GM12891 (cell line): ENCODE results near the gene ARHGAP21.

Experiments used
- PAX5 ChIP-seq: IDR thresholded peaks from 2 replicates; pipeline ENCODE4 v1.6.1; 2011; ENCODE audit warnings: low read length, moderate library complexity, mild to moderate bottlenecking; ENCODE audit not compliant: insufficient read depth, severe bottlenecking
- POLR2A ChIP-seq: IDR thresholded peaks from 2 replicates; pipeline ENCODE4 v1.6.1; 2011; ENCODE audit warnings: low read depth, low read length, control low read depth
- POLR2AphosphoS5 ChIP-seq: IDR thresholded peaks from 2 replicates; pipeline ENCODE4 v1.6.1; 2011; ENCODE audit warnings: low read depth, low read length, control low read depth
- POU2F2 ChIP-seq: IDR thresholded peaks from 2 replicates; pipeline ENCODE4 v1.6.1; 2011; ENCODE audit warnings: low read depth, mild to moderate bottlenecking, control low read depth, low read length, moderate library complexity
- SPI1 ChIP-seq: IDR thresholded peaks from 2 replicates; pipeline ENCODE4 v1.6.1; 2011; ENCODE audit warnings: low read depth, low read length, control low read depth
- TAF1 ChIP-seq: IDR thresholded peaks from 2 replicates; pipeline ENCODE4 v1.6.1; 2011; ENCODE audit warnings: low read depth, low read length, control low read depth

DNA sequence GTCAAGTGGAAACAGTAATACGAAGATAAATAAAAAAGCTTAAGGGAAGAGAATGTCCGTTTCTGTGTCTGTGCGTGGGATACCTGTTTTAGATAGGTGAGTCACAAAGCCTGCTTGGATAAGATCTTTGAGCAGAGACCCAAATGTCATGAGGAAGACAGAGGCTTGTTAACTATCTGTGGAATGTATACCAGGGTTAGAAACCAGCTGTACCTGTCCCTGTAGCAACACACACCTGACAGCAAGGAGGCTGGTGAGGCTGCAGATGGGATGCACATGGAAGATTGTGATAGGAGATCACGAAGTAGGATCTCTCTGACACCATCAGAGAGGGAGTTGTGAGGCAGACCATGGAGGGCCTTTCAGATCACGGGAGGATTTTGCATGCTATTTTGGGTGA lies 105.3 kb downstream of the ARHGAP21 start:
- no peak for TF ChIP-seq POLR2A
- TF ChIP-seq POLR2AphosphoS5 = no peak
- no peak for TF ChIP-seq SPI1
- TF ChIP-seq TAF1 = no peak
- TF ChIP-seq POU2F2 = no peak
- TF ChIP-seq PAX5 = no peak
